OCI-LY3 (cell line): ENCODE measurements around the gene TMED1.

Source experiments
- H2AFZ ChIP-seq: fragments of 200-600, 300-600 bp; shearing (Covaris generic); 2 replicates; pipeline ENCODE4 v1.6.0; 2014; ENCODE audit warnings: antibody characterized with exemption, low read depth, low read length
- H3K27ac ChIP-seq: fragments of 200-600, 300-600 bp; sonication (generic); 2 replicates; pipeline ENCODE4 v1.5.1; 2014; ENCODE audit warnings: mild to moderate bottlenecking, low read length, moderate library complexity, mixed read lengths
- H3K27me3 ChIP-seq: fragments of 200-600, 300-600 bp; sonication (generic); 2 replicates; pipeline ENCODE4 v1.6.1; 2014; ENCODE audit warnings: low read depth, low read length, mixed read lengths
- H3K36me3 ChIP-seq: fragments of 200-600, 300-600 bp; sonication (generic); replicated peaks from 2 replicates; pipeline ENCODE3; 2014; ENCODE audit warnings: low read depth, low read length, mixed read lengths
- H3K4me1 ChIP-seq: fragments of 300-600, 200-600 bp; sonication (generic); 2 replicates; pipeline ENCODE4 v1.6.1; 2014; ENCODE audit warnings: low read length, mixed read lengths
- H3K4me2 ChIP-seq: fragments of 200-600, 300-600 bp; sonication (generic); 2 replicates; pipeline ENCODE4 v1.6.1; 2014; ENCODE audit warnings: low read length, mixed read lengths
- H3K4me3 ChIP-seq: fragments of 300-600, 200-600 bp; sonication (generic); 2 replicates; pipeline ENCODE4 v1.5.1; 2014; ENCODE audit warnings: antibody characterized with exemption, mild to moderate bottlenecking, low read length, moderate library complexity
- H3K79me2 ChIP-seq: fragments of 300-600, 200-600 bp; shearing (Covaris generic); 2 replicates; pipeline ENCODE4 v1.6.1; 2014; ENCODE audit warnings: mild to moderate bottlenecking, low read length, mixed read lengths
- H3K9ac ChIP-seq: fragments of 300-600, 200-600 bp; shearing (Covaris generic); 2 replicates; pipeline ENCODE4 v1.6.0; 2014; ENCODE audit warnings: mild to moderate bottlenecking, low read length, moderate library complexity
- H3K9me3 ChIP-seq: fragments of 200-600, 300-600 bp; shearing (Covaris generic); 2 replicates; pipeline ENCODE4 v1.6.1; 2014; ENCODE audit warnings: low read length, mixed read lengths; ENCODE audit not compliant: insufficient read depth
- H4K20me1 ChIP-seq: fragments of 200-600, 300-600 bp; sonication (generic); 2 replicates; pipeline ENCODE4 v1.6.1; 2016; ENCODE audit warnings: low read length, mixed read lengths; ENCODE audit not compliant: insufficient read depth
- CTCF ChIP-seq: fragments of 200-600, 300-600 bp; sonication (generic); IDR thresholded peaks from 2 replicates; pipeline ENCODE4 v1.5.1; 2014; ENCODE audit warnings: antibody characterized with exemption, low read length, low read depth
- EZH2phosphoT487 ChIP-seq: fragments of 200-600 bp; shearing (Covaris generic); IDR thresholded peaks from 2 replicates; pipeline ENCODE4 v1.6.1; 2018; ENCODE audit warnings: antibody characterized with exemption, mixed run types, low read depth

Gene TMED1

GRCh38 chr19:10852941-10853340 is 16.9 kb upstream of the TMED1 start:
- Histone ChIP-seq H4K20me1 (no peaks in the 10 kb centered on the region), H3K36me3 (no peaks in the 10 kb centered on the region), H3K4me3 (no peak overlapping the region), H3K9ac (no peak overlapping the region), H3K4me1 (no peaks in the 10 kb centered on the region; the same call in 1 of the 2 replicates), H3K79me2 (no peaks in the 10 kb centered on the region), H3K4me2 (no peak overlapping the region), H2AFZ (no peak overlapping the region), H3K27ac (no peak overlapping the region), H3K9me3 (no peaks in the 10 kb centered on the region), H3K27me3 (peaks cover 3% of the 10 kb centered on the region; the same call in 1 of the 2 replicates)
- TF ChIP-seq EZH2phosphoT487 (no peak), CTCF (no peak)

GRCh38 chr19:10852098-10852800 is 16.2 kb upstream of the TMED1 start:
- Histone ChIP-seq H3K4me2 (no peak overlapping the region), H3K4me1 (no peaks in the 10 kb centered on the region; the same call in 1 of the 2 replicates), H3K9ac (no peak overlapping the region), H3K27ac (no peak overlapping the region), H3K27me3 (peaks cover 3% of the 10 kb centered on the region; the same call in 1 of the 2 replicates), H3K79me2 (no peaks in the 10 kb centered on the region), H3K4me3 (no peak overlapping the region), H4K20me1 (no peaks in the 10 kb centered on the region), H2AFZ (no peak overlapping the region), H3K36me3 (no peaks in the 10 kb centered on the region), H3K9me3 (no peaks in the 10 kb centered on the region)
- no peak for TF ChIP-seq EZH2phosphoT487

DNA sequence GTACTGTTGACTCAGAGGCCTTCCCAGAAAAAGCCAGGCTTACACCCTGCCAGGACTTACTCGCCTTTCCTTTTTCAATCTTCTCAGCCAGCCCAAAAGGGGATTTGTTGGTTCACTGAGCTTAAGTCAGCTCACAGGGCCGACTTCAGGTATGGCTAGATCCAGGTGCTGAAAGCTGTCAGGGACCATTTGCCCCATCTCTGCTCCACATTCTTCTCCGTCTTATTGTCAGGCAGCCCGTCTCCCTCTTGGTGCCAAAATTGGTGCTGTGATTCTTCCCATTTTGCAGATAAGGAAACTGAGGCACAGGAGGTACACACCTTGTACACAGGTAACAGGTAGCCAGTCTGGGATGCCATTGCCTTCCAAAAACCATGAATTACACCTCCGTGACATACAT is 14.6 kb upstream of the TMED1 start:
- H3K27ac ChIP-seq = no peak overlapping the region
- TF ChIP-seq EZH2phosphoT487 (no peak), CTCF (no peak)
- H3K4me2 ChIP-seq = no peak overlapping the region
- H3K9me3 ChIP-seq = no peaks in the 10 kb centered on the region
- no peaks in the 10 kb centered on the region for H3K36me3 ChIP-seq
- H3K4me3 ChIP-seq = no peak overlapping the region
- no peak overlapping the region for H2AFZ ChIP-seq
- peaks cover 3% of the 10 kb centered on the region; the same call in 1 of the 2 replicates for H3K27me3 ChIP-seq
- no peaks in the 10 kb centered on the region for H4K20me1 ChIP-seq
- no peaks in the 10 kb centered on the region; the same call in 1 of the 2 replicates for H3K4me1 ChIP-seq
- H3K9ac ChIP-seq = no peak overlapping the region
- no peaks in the 10 kb centered on the region for H3K79me2 ChIP-seq

DNA sequence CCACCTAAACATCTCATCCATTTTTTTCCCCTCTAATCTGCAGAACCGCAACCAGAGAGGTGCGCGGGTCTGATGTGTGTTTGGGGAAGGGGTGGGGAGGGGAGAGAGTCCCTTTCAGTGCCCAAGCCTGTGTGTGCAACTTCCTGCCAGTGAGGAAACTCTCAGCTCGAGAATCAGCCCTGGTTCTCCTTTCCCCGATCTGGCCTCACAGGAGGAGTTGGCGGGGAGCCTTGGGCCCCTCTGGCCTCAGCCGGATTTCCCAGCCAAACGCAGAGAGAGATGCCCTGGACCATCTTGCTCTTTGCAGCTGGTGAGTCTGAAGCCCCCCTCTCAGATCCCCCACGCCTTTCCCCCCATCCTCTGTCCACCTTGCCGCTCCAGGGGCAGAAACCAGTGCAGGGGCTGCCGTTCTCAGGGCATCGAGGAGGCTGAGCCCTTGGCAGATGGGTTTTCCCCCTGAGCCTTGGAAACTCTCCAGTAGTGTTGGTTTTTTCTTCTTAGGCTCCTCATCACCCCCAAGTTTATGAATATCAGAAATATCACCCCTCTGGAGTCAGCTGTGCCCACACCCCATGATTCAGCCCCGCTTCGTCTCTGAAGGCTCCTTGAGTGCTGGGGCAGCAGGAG is 12.3 kb upstream of the TMED1 start, which contains the start of gene C19orf38:
C19orf38 (plus strand) TSS at position 186 of the 627 bp plus-strand sequence; CDS start at position 280, 94 bp downstream.
- Histone ChIP-seq H3K4me3 (no peak within 1 kb of the TSS), H2AFZ (no peak within 1 kb of the TSS), H3K9ac (no peak within 1 kb of the TSS), H3K79me2 (no peaks in the 10 kb centered on the region), H3K9me3 (no peaks in the 10 kb centered on the region), H3K27me3 (peaks cover 3% of the 10 kb centered on the region; the same call in 1 of the 2 replicates), H3K4me1 (no peaks in the 10 kb centered on the region; the same call in 1 of the 2 replicates), H3K27ac (no peak within 1 kb of the TSS), H3K4me2 (no peak within 1 kb of the TSS), H3K36me3 (no peaks in the 10 kb centered on the region), H4K20me1 (no peaks in the 10 kb centered on the region)
- TF ChIP-seq CTCF (no peak), EZH2phosphoT487 (no peak)
